GM23248 (cell line): Measurements from ENCODE around the gene SUSD4. TPM values are rescaled to one million over a fixed set of nuclear protein-coding genes. Genes with fewer than 3 reads are reported as not detected.

Experiments
- DNase-seq: peaks from one replicate; pipeline ENCODE4 v3.0.0-alpha.2; 2015
- H2AFZ ChIP-seq: fragments of 200-600 bp; sonication (generic); 2 replicates; pipeline ENCODE4 v1.6.1; 2016; ENCODE audit warnings: antibody characterized with exemption
- H3F3A ChIP-seq: fragments of 200-600 bp; sonication (generic); 2 replicates; pipeline ENCODE4 v1.6.1; 2016; ENCODE audit warnings: mild to moderate bottlenecking, antibody characterized with exemption, mixed run types; ENCODE audit not compliant: insufficient read depth
- H3K27ac ChIP-seq: fragments of 200-600 bp; sonication (generic); 2 replicates; pipeline ENCODE4 v1.5.1; 2016; ENCODE audit warnings: mild to moderate bottlenecking
- H3K27me3 ChIP-seq: fragments of 200-600 bp; sonication (generic); replicated peaks from 2 replicates; pipeline ENCODE4 v1.6.1; 2016; ENCODE audit warnings: mild to moderate bottlenecking; ENCODE audit not compliant: insufficient read depth
- H3K36me3 ChIP-seq: fragments of 200-600 bp; sonication (generic); 2 replicates; pipeline ENCODE4 v1.6.1; 2016; ENCODE audit warnings: low read depth, mild to moderate bottlenecking
- H3K4me1 ChIP-seq: fragments of 200-600 bp; sonication (generic); 2 replicates; pipeline ENCODE4 v1.6.1; 2016; ENCODE audit warnings: mild to moderate bottlenecking; ENCODE audit not compliant: insufficient read depth
- H3K4me2 ChIP-seq: fragments of 200-600 bp; sonication (generic); one replicate; pipeline ENCODE4 v1.6.1; 2016; ENCODE audit warnings: mild to moderate bottlenecking; ENCODE audit not compliant: unreplicated experiment
- H3K4me3 ChIP-seq: fragments of 200-600 bp; sonication (generic); 2 replicates; pipeline ENCODE4 v1.5.1; 2016; ENCODE audit warnings: mild to moderate bottlenecking
- H3K79me2 ChIP-seq: fragments of 200-600 bp; sonication (generic); 2 replicates; pipeline ENCODE4 v1.6.1; 2016; ENCODE audit warnings: mild to moderate bottlenecking; ENCODE audit not compliant: insufficient read depth
- H3K9ac ChIP-seq: fragments of 200-600 bp; sonication (generic); 2 replicates; pipeline ENCODE4 v1.6.1; 2016; ENCODE audit warnings: mild to moderate bottlenecking
- H3K9me2 ChIP-seq: fragments of 200-600 bp; sonication (generic); 2 replicates; pipeline ENCODE4 v1.6.1; 2016; ENCODE audit warnings: mixed run types, mild to moderate bottlenecking, moderate library complexity; ENCODE audit not compliant: insufficient read depth
- H3K9me3 ChIP-seq: fragments of 200-600 bp; sonication (generic); one replicate; pipeline ENCODE4 v1.6.1; 2017; ENCODE audit warnings: low read depth
- H4K20me1 ChIP-seq: fragments of 200-600 bp; sonication (generic); 2 replicates; pipeline ENCODE4 v1.6.0; 2016; ENCODE audit not compliant: insufficient read depth
- EZH2 ChIP-seq: fragments of 200-600 bp; sonication (generic); IDR thresholded peaks from 2 replicates; pipeline ENCODE4 v1.6.1; 2018; ENCODE audit warnings: antibody characterized with exemption, mild to moderate bottlenecking; ENCODE audit not compliant: insufficient read depth, poor library complexity, severe bottlenecking
- EZH2phosphoT487 ChIP-seq: fragments of 200-600 bp; sonication (generic); IDR thresholded peaks from 2 replicates; pipeline ENCODE4 v1.6.1; 2018; ENCODE audit warnings: antibody characterized with exemption, moderate library complexity, mild to moderate bottlenecking, low read depth; ENCODE audit not compliant: insufficient read depth
- WGBS, 2 experiments: methylation state at CpG; one replicate each; pipeline ENCODE4 v1.1.6; 2015 to 2017; ENCODE audit warnings: low lambda C conversion rate in 2 of 2, low coverage in 1 of 2; ENCODE audit errors: missing lambda C conversion rate in 2 of 2; 5-methylcytosine and 5-hydroxymethylcytosine counted together
- in situ Hi-C: fragments of 300-500 bp; cut with MboI; formaldehyde crosslinking; loops from 2 replicates; pipeline ENCODE4 v1.15.0; 2020
- polyA plus RNA-seq: library from polyadenylated mRNA; unstranded; fragments of >200 nt; fragmentation: Nextera tagmentation; extraction: Ambion mirVana; gene quantifications from 2 replicates; pipeline ENCODE4 v1.2.1, GENCODE V29; 2016
- total RNA-seq: library from RNA; depleted of rRNA; stranded (reverse); fragments of >200 nt; shearing (Covaris generic); gene quantifications from 2 replicates; pipeline ENCODE4 v1.2.3, GENCODE V29; 2014

Gene SUSD4
- total and polyA plus RNA-seq, 2 experiments from 2014 or later: 1.1 to 3.9 TPM

DNA sequence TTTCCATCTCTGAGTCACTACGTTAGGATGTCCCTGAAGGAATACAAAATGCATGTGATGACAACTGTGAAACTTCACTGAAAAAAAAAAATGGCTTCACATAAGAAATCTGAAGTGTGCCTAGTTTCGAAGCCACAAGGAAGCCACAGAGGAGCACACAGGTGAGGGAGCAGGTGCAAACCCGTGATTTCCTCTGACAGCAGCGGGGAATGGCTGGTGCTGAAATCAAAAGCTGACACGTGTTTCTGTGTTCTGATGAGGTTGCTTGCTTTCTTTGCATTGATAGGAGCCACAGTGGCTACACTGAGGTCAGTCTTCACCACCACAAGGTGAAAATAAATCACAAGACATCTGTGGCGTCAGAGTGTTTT, 115.2 kb downstream of the SUSD4 start:
- Histone ChIP-seq H3K4me1 (no peaks in the 10 kb centered on the region), H3K4me3 (no peak overlapping the region)
- 61 to 64% methylated on average over 6 of the region's 6 CpGs for WGBS, 2 experiments

DNA sequence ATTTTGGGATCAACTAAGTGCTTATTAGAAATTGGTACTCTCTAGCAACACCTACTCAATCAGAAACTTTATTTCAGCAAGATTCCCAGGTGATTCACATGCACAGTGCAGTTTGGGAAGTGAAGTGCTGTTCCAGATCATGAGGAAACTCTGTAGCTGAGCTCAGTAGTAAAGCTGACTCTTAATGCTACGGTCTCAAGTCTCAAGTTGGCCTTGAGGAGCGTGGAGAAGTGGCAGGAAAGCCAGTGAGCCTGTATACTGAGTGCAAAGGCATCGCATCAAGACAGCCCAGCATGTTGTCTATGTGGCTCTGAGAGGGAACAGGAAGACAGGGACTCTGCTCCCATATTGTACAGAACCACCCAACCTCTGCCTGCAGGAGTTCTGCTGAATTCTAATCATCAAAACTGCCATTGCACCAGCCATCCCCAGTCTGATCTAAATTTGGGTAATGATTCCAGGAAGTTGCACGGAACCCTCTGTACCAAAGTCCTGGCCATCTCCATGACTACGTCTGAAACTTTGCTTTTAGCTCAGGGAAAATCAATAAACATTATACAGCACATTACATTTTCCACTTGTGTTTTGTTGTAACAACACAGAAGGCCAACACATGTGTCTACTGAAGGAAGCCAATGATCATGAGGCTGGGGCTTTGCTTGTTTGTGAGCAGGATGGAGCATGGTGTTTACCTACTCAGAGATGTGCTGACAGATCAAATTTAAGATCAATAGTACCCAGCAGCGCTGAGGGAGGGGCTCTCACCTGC, 115.8 kb downstream of the SUSD4 start:
- WGBS, 2 experiments: 17 to 21% methylated on average over 6 of the region's 6 CpGs
- TF ChIP-seq EZH2phosphoT487: no peak
- no peak for TF ChIP-seq EZH2
- DNase-seq: no peak
- H3K27me3 ChIP-seq: no peaks in the 10 kb centered on the region
- H3K4me2 ChIP-seq: no peak overlapping the region
- H3K36me3 ChIP-seq: no peaks in the 10 kb centered on the region
- in situ Hi-C loops: no loop called here
- no peak overlapping the region for H3K27ac ChIP-seq
- no peaks in the 10 kb centered on the region for H3K9me2 ChIP-seq
- H3K9ac ChIP-seq: no peak overlapping the region
- no peaks in the 10 kb centered on the region for H3K9me3 ChIP-seq
- H2AFZ ChIP-seq: no peak overlapping the region
- no peaks in the 10 kb centered on the region for H4K20me1 ChIP-seq
- H3K4me1 ChIP-seq: no peaks in the 10 kb centered on the region
- no peak overlapping the region for H3K4me3 ChIP-seq
- no peaks in the 10 kb centered on the region for H3F3A ChIP-seq
- no peaks in the 10 kb centered on the region for H3K79me2 ChIP-seq

More for the DNA sequence above, 115.2 kb downstream of the SUSD4 start:
- in situ Hi-C loops: no loop called here
- Histone ChIP-seq H3K27ac (no peak overlapping the region), H3K4me2 (no peak overlapping the region), H3K36me3 (no peaks in the 10 kb centered on the region), H3K9me3 (no peaks in the 10 kb centered on the region), H2AFZ (no peak overlapping the region), H4K20me1 (no peaks in the 10 kb centered on the region), H3K9ac (no peak overlapping the region), H3K79me2 (no peaks in the 10 kb centered on the region), H3F3A (no peaks in the 10 kb centered on the region), H3K9me2 (no peaks in the 10 kb centered on the region), H3K27me3 (no peaks in the 10 kb centered on the region)
- TF ChIP-seq EZH2: no peak
- TF ChIP-seq EZH2phosphoT487: no peak
- DNase-seq: no peak

DNA sequence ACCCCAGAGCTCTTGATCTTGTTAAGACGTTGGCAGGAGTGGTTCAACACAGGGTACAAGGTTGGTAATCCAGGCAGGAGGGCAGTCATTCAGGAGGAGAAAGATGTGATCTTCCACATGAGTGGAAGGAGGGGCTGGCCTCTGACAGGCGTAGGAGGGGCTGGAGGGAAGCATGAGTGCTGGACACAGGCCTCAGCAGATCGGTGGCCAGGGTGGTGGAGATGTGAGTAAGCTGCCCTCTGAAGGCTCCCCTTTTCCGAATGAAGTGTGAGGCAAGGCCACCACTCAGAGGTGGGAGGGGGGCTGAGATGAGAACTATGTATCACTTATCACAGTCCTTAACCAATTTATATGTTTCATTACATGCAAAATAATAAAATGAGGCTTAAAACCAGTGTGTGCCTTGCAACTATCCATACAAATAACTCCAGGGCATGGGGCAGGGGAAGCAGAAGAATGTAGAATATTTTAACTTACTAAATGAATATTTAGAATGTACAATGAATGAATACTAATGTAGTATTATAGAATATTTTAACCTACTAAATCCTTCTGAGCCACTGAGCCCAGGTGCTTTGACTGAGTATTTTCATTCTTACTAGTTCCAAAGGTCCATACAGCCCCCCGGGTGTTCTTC, 117.4 kb downstream of the SUSD4 start:
- H3F3A ChIP-seq: no peaks in the 10 kb centered on the region
- WGBS, 2 experiments: 50 to 62% methylated on average over 5 of the region's 5 CpGs
- no peak for DNase-seq
- H3K4me1 ChIP-seq: no peaks in the 10 kb centered on the region
- no peaks in the 10 kb centered on the region for H3K27me3 ChIP-seq
- no peaks in the 10 kb centered on the region for H3K9me2 ChIP-seq
- no peaks in the 10 kb centered on the region for H3K79me2 ChIP-seq
- TF ChIP-seq EZH2 (no peak), EZH2phosphoT487 (no peak)
- in situ Hi-C loops: no loop called here
- H2AFZ ChIP-seq: no peak overlapping the region
- no peak overlapping the region for H3K4me3 ChIP-seq
- no peak overlapping the region for H3K4me2 ChIP-seq
- no peak overlapping the region for H3K9ac ChIP-seq
- H4K20me1 ChIP-seq: no peaks in the 10 kb centered on the region
- no peaks in the 10 kb centered on the region for H3K36me3 ChIP-seq
- no peaks in the 10 kb centered on the region for H3K9me3 ChIP-seq
- H3K27ac ChIP-seq: no peak overlapping the region

DNA sequence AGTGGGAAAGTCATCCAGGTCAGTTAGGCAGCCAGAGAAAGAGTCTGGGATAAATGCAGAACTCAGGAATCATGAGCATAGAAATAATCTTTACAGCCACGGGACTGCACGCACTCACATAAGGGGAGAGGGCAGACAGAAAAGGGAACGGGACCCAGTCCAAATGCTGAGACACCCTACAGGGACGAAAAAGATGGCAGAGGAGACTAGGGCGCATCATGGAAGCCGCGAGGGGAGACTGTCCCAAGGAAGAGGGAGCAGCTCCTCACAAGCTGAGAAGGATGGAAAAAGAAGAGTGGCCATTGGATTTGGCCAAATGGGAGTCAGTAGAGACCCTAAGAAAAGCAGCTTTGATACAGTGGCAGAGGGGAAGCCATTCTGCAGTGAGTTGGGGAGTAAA, 118.0 kb downstream of the SUSD4 start:
- 79 to 80% methylated on average over 7 of the region's 7 CpGs for WGBS, 2 experiments
- no peaks in the 10 kb centered on the region for H4K20me1 ChIP-seq
- H3K27me3 ChIP-seq: no peaks in the 10 kb centered on the region
- H3K9me2 ChIP-seq: no peaks in the 10 kb centered on the region
- H3K27ac ChIP-seq: no peak overlapping the region
- H3K4me1 ChIP-seq: no peaks in the 10 kb centered on the region
- no peaks in the 10 kb centered on the region for H3K36me3 ChIP-seq
- H3K4me2 ChIP-seq: no peak overlapping the region
- no peaks in the 10 kb centered on the region for H3K9me3 ChIP-seq
- H3F3A ChIP-seq: no peaks in the 10 kb centered on the region
- TF ChIP-seq EZH2phosphoT487 (no peak), EZH2 (no peak)
- H3K4me3 ChIP-seq: no peak overlapping the region
- no peak overlapping the region for H3K9ac ChIP-seq
- H3K79me2 ChIP-seq: no peaks in the 10 kb centered on the region
- in situ Hi-C loops: no loop called here
- no peak for DNase-seq
- no peak overlapping the region for H2AFZ ChIP-seq
